ENCODE measurements around the gene RAD9A.

DNA sequence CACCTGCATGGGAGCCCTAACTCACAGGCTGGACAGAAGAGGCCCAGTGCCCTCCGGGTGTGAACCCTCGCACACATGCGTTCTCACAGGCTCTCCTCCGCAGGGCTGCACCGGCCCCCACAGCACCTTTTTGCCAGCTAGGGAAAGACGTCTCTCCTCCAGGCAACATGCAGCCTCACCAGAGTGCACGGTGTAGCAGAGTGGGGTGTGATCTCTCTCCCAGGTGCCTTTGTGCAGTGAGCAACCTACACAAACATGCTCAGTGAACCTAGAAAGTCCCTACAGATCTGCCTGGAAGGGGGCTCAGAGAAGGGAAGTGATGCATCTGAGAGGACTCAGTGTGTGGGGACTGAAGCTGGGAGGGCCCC is 20.0 kb downstream of the RAD9A start:
- no peak for TF ChIP-seq BHLHE40 (IDR thresholded peaks at IDR 0.05; ENCODE audit: borderline replicate concordance)
- TF ChIP-seq TARDBP (IDR thresholded peaks at IDR 0.05) = no peak

Data from HEK293T (cell line).